ENCODE data around the gene SEMA3A. TPM values are rescaled to one million over a fixed set of nuclear protein-coding genes. Genes with fewer than 3 reads are reported as not detected.

The SEMA3A gene
- total RNA-seq, 1 donor from 2014 or later = 6.2 TPM

- DNase-seq (ENCODE audit: low read depth) = no peak
- H3K4me3 ChIP-seq (ENCODE audit: low read depth, low read length) = no peak overlapping the region
Measured at GRCh38 chr7:83970081-83970480, 224.5 kb downstream of the SEMA3A start.

DNA sequence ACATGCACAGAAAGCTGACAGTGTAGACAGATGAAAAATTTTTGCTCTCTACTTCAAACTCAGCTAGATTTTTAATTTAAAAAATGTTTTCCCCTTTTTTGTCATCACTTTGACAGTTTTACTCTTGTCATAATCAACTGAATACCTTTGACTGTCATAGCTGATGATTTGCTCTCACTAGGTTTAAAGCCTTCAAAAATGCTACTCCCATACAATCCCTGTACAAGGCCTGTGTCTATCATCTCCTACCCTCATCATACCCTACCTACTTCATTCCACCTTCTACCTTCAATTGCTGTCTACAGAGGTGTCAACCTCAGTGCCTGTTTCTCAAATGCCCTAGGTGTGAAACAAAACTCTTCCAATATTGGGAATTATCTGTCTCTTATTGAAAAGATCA is 230.3 kb downstream of the SEMA3A start:
- H3K4me3 ChIP-seq (ENCODE audit: low read depth, low read length) = no peak overlapping the region
- TF ChIP-seq CTCF (IDR thresholded peaks at IDR 0.05; ENCODE audit: insufficient read depth, low read length, poor library complexity, severe bottlenecking) = no peak
- H3K36me3 ChIP-seq (ENCODE audit: control insufficient read depth, insufficient read depth, low read length) = no peaks in the 10 kb centered on the region
- H3K27me3 ChIP-seq (ENCODE audit: control insufficient read depth, insufficient read depth, low read length) = no peaks in the 10 kb centered on the region
- DNase-seq (ENCODE audit: low read depth) = no peak

More at GRCh38 chr7:83970081-83970480, 224.5 kb downstream of the SEMA3A start:
- Histone ChIP-seq H3K36me3 (ENCODE audit: control insufficient read depth, insufficient read depth, low read length) (no peaks in the 10 kb centered on the region), H3K27me3 (ENCODE audit: control insufficient read depth, insufficient read depth, low read length) (no peaks in the 10 kb centered on the region)
- TF ChIP-seq CTCF (IDR thresholded peaks at IDR 0.05; ENCODE audit: insufficient read depth, low read length, poor library complexity, severe bottlenecking) = no peak

DNA sequence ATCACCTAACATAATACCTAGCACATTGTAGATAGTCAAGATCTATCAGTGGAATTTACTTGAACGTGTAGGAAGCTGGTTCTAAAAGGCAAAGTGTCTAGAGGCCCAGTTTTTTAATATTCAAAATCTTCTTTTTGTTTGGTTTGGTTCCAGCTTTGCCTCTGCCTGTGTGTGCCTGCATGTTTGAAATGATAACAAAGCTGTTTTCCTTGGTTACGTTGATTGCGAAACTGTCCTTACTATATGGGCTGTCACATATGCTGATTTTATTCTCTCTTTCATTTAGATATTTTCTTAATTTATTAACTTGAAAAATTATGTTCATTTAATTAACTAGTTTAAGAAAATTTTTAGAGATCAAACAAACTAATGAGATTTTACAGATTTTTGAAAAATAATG is 237.3 kb downstream of the SEMA3A start:
- H3K36me3 ChIP-seq (ENCODE audit: control insufficient read depth, insufficient read depth, low read length) = no peaks in the 10 kb centered on the region
- DNase-seq (ENCODE audit: low read depth) = no peak
- no peak for TF ChIP-seq CTCF (IDR thresholded peaks at IDR 0.05; ENCODE audit: insufficient read depth, low read length, poor library complexity, severe bottlenecking)
- H3K4me3 ChIP-seq (ENCODE audit: low read depth, low read length) = no peak overlapping the region
- H3K27me3 ChIP-seq (ENCODE audit: control insufficient read depth, insufficient read depth, low read length) = no peaks in the 10 kb centered on the region

- H3K27me3 ChIP-seq (ENCODE audit: control insufficient read depth, insufficient read depth, low read length) = no peaks in the 10 kb centered on the region
- H3K36me3 ChIP-seq (ENCODE audit: control insufficient read depth, insufficient read depth, low read length) = no peaks in the 10 kb centered on the region
- no peak for DNase-seq (ENCODE audit: low read depth)
- TF ChIP-seq CTCF (IDR thresholded peaks at IDR 0.05; ENCODE audit: insufficient read depth, low read length, poor library complexity, severe bottlenecking) = no peak
- no peak overlapping the region for H3K4me3 ChIP-seq (ENCODE audit: low read depth, low read length)
Measured at GRCh38 chr7:83956104-83956503, 238.5 kb downstream of the SEMA3A start.

DNA sequence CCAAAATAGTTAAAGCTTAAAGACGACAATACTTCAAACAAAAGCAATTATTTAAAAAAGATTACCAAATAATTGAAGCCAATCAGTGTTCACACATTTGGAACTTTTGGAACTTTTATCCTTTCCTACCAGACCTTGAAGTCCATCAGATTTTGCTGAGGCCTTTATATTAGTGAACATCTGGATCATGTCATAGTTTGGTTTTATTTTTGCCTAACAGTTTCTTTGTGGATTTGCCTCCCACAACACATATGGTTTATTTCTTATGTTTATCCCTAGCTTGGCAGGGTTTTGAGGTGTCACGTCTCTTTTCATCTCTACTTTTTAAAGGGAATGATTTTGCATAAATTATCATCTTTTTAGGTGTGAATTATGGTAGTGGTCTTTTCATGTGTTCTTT is 242.4 kb downstream of the SEMA3A start:
- no peaks in the 10 kb centered on the region for H3K27me3 ChIP-seq (ENCODE audit: control insufficient read depth, insufficient read depth, low read length)
- H3K4me3 ChIP-seq (ENCODE audit: low read depth, low read length) = no peak overlapping the region
- TF ChIP-seq CTCF (IDR thresholded peaks at IDR 0.05; ENCODE audit: insufficient read depth, low read length, poor library complexity, severe bottlenecking) = no peak
- DNase-seq (ENCODE audit: low read depth) = no peak
- H3K36me3 ChIP-seq (ENCODE audit: control insufficient read depth, insufficient read depth, low read length) = no peaks in the 10 kb centered on the region

DNA sequence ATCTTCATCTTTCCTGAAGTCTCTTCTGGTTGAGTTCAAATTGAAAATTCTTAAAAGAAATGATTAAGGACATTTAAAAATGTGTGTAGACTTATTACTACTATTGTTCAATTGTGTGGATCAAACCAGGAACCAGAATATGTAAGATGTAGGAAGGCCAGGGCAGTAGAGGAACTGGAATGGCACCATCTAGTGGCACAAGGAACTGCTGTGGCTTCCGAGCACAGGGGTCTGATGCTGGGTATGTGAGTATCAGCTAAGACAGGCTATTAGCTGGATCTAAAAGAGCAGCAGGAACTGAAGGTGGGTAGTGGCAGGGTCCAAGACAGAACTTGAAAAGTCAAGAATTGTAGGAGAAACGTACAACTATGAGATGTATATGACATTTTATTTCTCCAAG is 247.3 kb downstream of the SEMA3A start:
- no peak overlapping the region for H3K4me3 ChIP-seq (ENCODE audit: low read depth, low read length)
- peak; percentile 49 for TF ChIP-seq CTCF (IDR thresholded peaks at IDR 0.05; ENCODE audit: insufficient read depth, low read length, poor library complexity, severe bottlenecking)
- no peaks in the 10 kb centered on the region for H3K36me3 ChIP-seq (ENCODE audit: control insufficient read depth, insufficient read depth, low read length)
- no peaks in the 10 kb centered on the region for H3K27me3 ChIP-seq (ENCODE audit: control insufficient read depth, insufficient read depth, low read length)
- no peak for DNase-seq (ENCODE audit: low read depth)
